ENCODE data around the gene STAC2. TPM values are rescaled to one million over a fixed set of nuclear protein-coding genes. Genes with fewer than 3 reads are reported as not detected.

The STAC2 gene
- polyA plus RNA-seq, 1 experiment, result not detected

- ChIA-PET POLR2A (no interaction called here), CTCF (interaction anchor here (0.7 to 2.9 kb wide), 4 partner anchors 13 to 77 kb away, joined by 3 to 32 read pairs (median 4); no protein-coding TSS in a partner anchor)
- Histone ChIP-seq H3K4me3 (ENCODE audit: low read depth, low read length) (no peak overlapping the region), H3K9me3 (ENCODE audit: control insufficient read depth, insufficient read depth, low read length) (no peaks in the 10 kb centered on the region; the same call in 1 of the 2 replicates), H3K27me3 (ENCODE audit: control insufficient read depth, insufficient read depth, low read length) (peaks cover 16% of the 10 kb centered on the region), H3K27ac (ENCODE audit: low read depth, low read length) (no peak overlapping the region)
- no peak for TF ChIP-seq CTCF (IDR thresholded peaks at IDR 0.05; ENCODE audit: low read depth, low read length)
- DNase-seq (ENCODE audit: low read depth, low spot score), result no peak
These were observed 4.6 kb upstream of the STAC2 start for GRCh38 chr17:39230361-39230760.

GRCh38 chr17:39229274-39229913 is 3.6 kb upstream of the STAC2 start:
- CTCF ChIA-PET, result interaction anchor here (0.6 to 1.1 kb wide), 2 partner anchors 11 to 65 kb away, joined by 4 to 6 read pairs; no protein-coding TSS in a partner anchor
- DNase-seq (ENCODE audit: low read depth, low spot score), result no peak
- POLR2A ChIA-PET, result no interaction called here
- TF ChIP-seq CTCF (IDR thresholded peaks at IDR 0.05; ENCODE audit: low read depth, low read length), result no peak
- Histone ChIP-seq H3K9me3 (ENCODE audit: control insufficient read depth, insufficient read depth, low read length) (no peaks in the 10 kb centered on the region; the same call in 1 of the 2 replicates), H3K27ac (ENCODE audit: low read depth, low read length) (no peak overlapping the region), H3K4me3 (ENCODE audit: low read depth, low read length) (no peak overlapping the region), H3K27me3 (ENCODE audit: control insufficient read depth, insufficient read depth, low read length) (peaks cover 25% of the 10 kb centered on the region)

- POLR2A ChIA-PET, result no interaction called here
- no peak for TF ChIP-seq CTCF (IDR thresholded peaks at IDR 0.05; ENCODE audit: low read depth, low read length)
- Histone ChIP-seq H3K27ac (ENCODE audit: low read depth, low read length) (no peak overlapping the region), H3K27me3 (ENCODE audit: control insufficient read depth, insufficient read depth, low read length) (peaks cover 38% of the 10 kb centered on the region), H3K9me3 (ENCODE audit: control insufficient read depth, insufficient read depth, low read length) (no peaks in the 10 kb centered on the region; the same call in 1 of the 2 replicates), H3K4me3 (ENCODE audit: low read depth, low read length) (no peak overlapping the region)
- no peak for DNase-seq (ENCODE audit: low read depth, low spot score)
- CTCF ChIA-PET, result no interaction called here
These were observed 1.7 kb upstream of the STAC2 start for GRCh38 chr17:39227364-39227919.

- TF ChIP-seq CTCF (IDR thresholded peaks at IDR 0.05; ENCODE audit: low read depth, low read length), result no peak
- no peak for DNase-seq (ENCODE audit: low read depth, low spot score)
- H3K27ac ChIP-seq (ENCODE audit: low read depth, low read length), result no peak overlapping the region
- ChIA-PET POLR2A (interaction anchor here (1.2 kb wide), 1 partner anchor 26 kb away, joined by 11 read pairs; the partner anchor contains the start of gene RPL19), CTCF (interaction anchor here (0.9 to 1.5 kb wide), 4 partner anchors 9 to 52 kb away, joined by 3 to 4 read pairs (median 4); no protein-coding TSS in a partner anchor)
- H3K4me3 ChIP-seq (ENCODE audit: low read depth, low read length), result peak overlapping the region; percentile 49
- no peaks in the 10 kb centered on the region; the same call in 1 of the 2 replicates for H3K9me3 ChIP-seq (ENCODE audit: control insufficient read depth, insufficient read depth, low read length)
- peaks cover 43% of the 10 kb centered on the region for H3K27me3 ChIP-seq (ENCODE audit: control insufficient read depth, insufficient read depth, low read length)
These were observed 376 bp upstream of the STAC2 start for GRCh38 chr17:39225959-39226683.
